ENCODE measurements around the gene MEST.
"Not testable (repeated sequence)": the region's sequence is repeated elsewhere in the genome, so short reads cannot be mapped to it uniquely, and the experiment has no call there.

Gene MEST

GRCh38 chr7:130521258-130521951, 29.5 kb downstream of the MEST start:
- no peak for DNase-seq (ENCODE audit: low read depth)
- no peak overlapping the region for H3K4me3 ChIP-seq (ENCODE audit: low read length)
- no peak for TF ChIP-seq CTCF (IDR thresholded peaks at IDR 0.05; ENCODE audit: insufficient read depth, low read depth, low read length, missing control alignments)

- H3K4me3 ChIP-seq (ENCODE audit: low read length); DNase-seq (ENCODE audit: low read depth): not testable (repeated sequence)
These were observed 31.7 kb downstream of the MEST start for GRCh38 chr7:130523519-130524125.

GRCh38 chr7:130524628-130525027, 32.7 kb downstream of the MEST start:
- no peak overlapping the region for H3K4me3 ChIP-seq (ENCODE audit: low read length)
- no peak for DNase-seq (ENCODE audit: low read depth)

GRCh38 chr7:130527752-130528355, 36.0 kb downstream of the MEST start:
- H3K4me3 ChIP-seq (ENCODE audit: low read length); DNase-seq (ENCODE audit: low read depth): not testable (repeated sequence)

More at GRCh38 chr7:130524628-130525027, 32.7 kb downstream of the MEST start:
- TF ChIP-seq CTCF (IDR thresholded peaks at IDR 0.05; ENCODE audit: insufficient read depth, low read depth, low read length, missing control alignments) = no peak

GRCh38 chr7:130529417-130529816, 37.5 kb downstream of the MEST start:
- H3K4me3 ChIP-seq (ENCODE audit: low read length) = no peak overlapping the region
- DNase-seq (ENCODE audit: low read depth) = no peak
- TF ChIP-seq CTCF (IDR thresholded peaks at IDR 0.05; ENCODE audit: insufficient read depth, low read depth, low read length, missing control alignments) = no peak

- not testable (repeated sequence) for DNase-seq (ENCODE audit: low read depth); H3K4me3 ChIP-seq (ENCODE audit: low read length)
These were observed 46.0 kb downstream of the MEST start for GRCh38 chr7:130537894-130538293.

GRCh38 chr7:130541287-130541686, 49.4 kb downstream of the MEST start:
- DNase-seq (ENCODE audit: low read depth); H3K4me3 ChIP-seq (ENCODE audit: low read length): not testable (repeated sequence)

GRCh38 chr7:130542297-130542696, 50.4 kb downstream of the MEST start:
- not testable (repeated sequence) for DNase-seq (ENCODE audit: low read depth); H3K4me3 ChIP-seq (ENCODE audit: low read length)

GRCh38 chr7:130543487-130544010, 51.7 kb downstream of the MEST start:
- peak; percentile 32 for DNase-seq (ENCODE audit: low read depth)
- no peak for TF ChIP-seq CTCF (IDR thresholded peaks at IDR 0.05; ENCODE audit: insufficient read depth, low read depth, low read length, missing control alignments)
- H3K4me3 ChIP-seq (ENCODE audit: low read length) = no peak overlapping the region

Data from epithelial cell of esophagus (primary cell).